ENCODE data around the gene PPP1R9A. TPM values are rescaled to one million over a fixed set of nuclear protein-coding genes. Genes with fewer than 3 reads are reported as not detected.

PPP1R9A gene
- total RNA-seq, 1 experiment from 2014 or later: 13.5 TPM

DNA sequence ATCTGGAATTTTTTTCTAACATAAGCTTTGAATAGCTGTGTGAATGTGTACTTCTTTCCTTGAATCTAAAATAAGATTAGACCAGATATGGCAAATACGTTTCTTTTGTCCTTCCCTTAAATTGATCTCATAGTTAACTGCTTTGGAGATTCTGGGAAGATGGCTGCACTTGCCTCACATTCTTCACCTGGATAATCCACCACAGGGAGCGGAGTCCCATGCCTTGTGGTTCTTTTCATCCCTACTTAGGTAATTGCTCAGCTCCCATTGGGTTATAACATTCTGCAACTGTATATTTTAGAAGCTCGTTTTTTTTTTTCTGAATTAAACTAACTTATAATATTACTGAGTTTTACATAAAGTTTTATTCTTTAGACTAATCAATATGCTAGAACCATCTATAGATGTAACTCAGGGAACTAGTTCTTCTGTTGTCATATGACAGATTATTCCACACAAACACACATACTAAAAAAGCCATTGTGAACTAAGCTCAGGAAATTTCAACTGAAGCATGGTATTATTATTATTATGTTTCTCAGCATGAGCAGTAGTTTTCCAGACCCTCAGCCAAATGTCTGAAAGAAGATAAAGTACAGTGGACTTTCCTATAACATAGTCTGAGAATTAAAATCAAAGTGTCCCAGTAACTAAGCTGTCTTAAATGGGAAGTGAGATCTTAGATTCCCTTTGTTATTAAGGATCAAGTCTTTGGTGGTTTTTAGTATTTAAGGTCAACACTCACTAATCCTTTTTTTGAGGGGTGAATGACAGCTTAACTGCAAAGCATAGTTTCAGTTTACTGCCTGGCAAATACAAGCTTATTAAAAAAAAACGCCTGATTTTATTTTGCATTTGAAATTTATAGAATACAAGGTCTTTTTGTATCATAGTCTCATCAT, 182.3 kb downstream of the PPP1R9A start:
- no peak overlapping the region for H3K4me2 ChIP-seq (ENCODE audit: low read length)
- ATAC-seq (no peak), DNase-seq (ENCODE audit: low read depth, low spot score) (no peak)
- H3K36me3 ChIP-seq (ENCODE audit: control insufficient read depth in 1 of 2, insufficient read depth in 2 of 2, low read length in 2 of 2): no peaks in the 10 kb centered on the region
- no peak overlapping the region for H3K4me3 ChIP-seq (replicated peaks in 1 of 2; ENCODE audit: low read depth in 1 of 2, low read length in 2 of 2)
- H3K27me3 ChIP-seq (ENCODE audit: insufficient read depth, low read length): no peaks in the 10 kb centered on the region
- no TSS peak for BruUV-seq (replicated peaks)
- H4K20me1 ChIP-seq (ENCODE audit: insufficient read depth): no peaks in the 10 kb centered on the region
- no peaks in the 10 kb centered on the region for H3K4me1 ChIP-seq (ENCODE audit: control insufficient read depth in 1 of 2, insufficient read depth in 2 of 2, low read length in 2 of 2)
- intact Hi-C loops (cut with micrococcal nuclease): no loop called here
- H2AFZ ChIP-seq (ENCODE audit: low read depth, low read length, poor library complexity, severe bottlenecking): no peak overlapping the region
- no peaks in the 10 kb centered on the region for H3K79me2 ChIP-seq (ENCODE audit: insufficient read depth, low read length)
- ChIA-PET CTCF (no interaction called here), POLR2A (no interaction called here), RAD21 (ENCODE audit: low non-redundant PET in 1 of 2, low total read pairs in 2 of 2, uncharacterized antibody in 2 of 2, unreplicated experiment in 2 of 2) (no interaction called here)
- H3K9me3 ChIP-seq (ENCODE audit: control insufficient read depth in 1 of 2, insufficient read depth in 1 of 2, low read depth in 1 of 2, low read length in 2 of 2): no peaks in the 10 kb centered on the region
- TF ChIP-seq EGR1 (IDR thresholded peaks at IDR 0.05; ENCODE audit: low read depth): no peak
- TF ChIP-seq SP1 (IDR thresholded peaks at IDR 0.05; ENCODE audit: low read depth): no peak
- TF ChIP-seq POLR2A (IDR thresholded peaks at IDR 0.05; ENCODE audit: borderline replicate concordance, extremely low read depth, insufficient read depth, insufficient read length): no peak
- TF ChIP-seq, protein P1, sequence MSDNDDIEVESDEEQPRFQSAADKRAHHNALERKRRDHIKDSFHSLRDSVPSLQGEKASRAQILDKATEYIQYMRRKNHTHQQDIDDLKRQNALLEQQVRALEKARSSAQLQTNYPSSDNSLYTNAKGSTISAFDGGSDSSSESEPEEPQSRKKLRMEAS (IDR thresholded peaks at IDR 0.05): no peak
- no peak for TF ChIP-seq ZNF274 (IDR thresholded peaks at IDR 0.05; ENCODE audit: low read depth, low read length)
- TF ChIP-seq TCF7L2 (IDR thresholded peaks at IDR 0.05; ENCODE audit: borderline replicate concordance, extremely low read depth, insufficient read depth, insufficient read length): no peak
- TF ChIP-seq CBX3 (IDR thresholded peaks at IDR 0.05; ENCODE audit: low read depth): no peak
- TF ChIP-seq, protein P2, sequence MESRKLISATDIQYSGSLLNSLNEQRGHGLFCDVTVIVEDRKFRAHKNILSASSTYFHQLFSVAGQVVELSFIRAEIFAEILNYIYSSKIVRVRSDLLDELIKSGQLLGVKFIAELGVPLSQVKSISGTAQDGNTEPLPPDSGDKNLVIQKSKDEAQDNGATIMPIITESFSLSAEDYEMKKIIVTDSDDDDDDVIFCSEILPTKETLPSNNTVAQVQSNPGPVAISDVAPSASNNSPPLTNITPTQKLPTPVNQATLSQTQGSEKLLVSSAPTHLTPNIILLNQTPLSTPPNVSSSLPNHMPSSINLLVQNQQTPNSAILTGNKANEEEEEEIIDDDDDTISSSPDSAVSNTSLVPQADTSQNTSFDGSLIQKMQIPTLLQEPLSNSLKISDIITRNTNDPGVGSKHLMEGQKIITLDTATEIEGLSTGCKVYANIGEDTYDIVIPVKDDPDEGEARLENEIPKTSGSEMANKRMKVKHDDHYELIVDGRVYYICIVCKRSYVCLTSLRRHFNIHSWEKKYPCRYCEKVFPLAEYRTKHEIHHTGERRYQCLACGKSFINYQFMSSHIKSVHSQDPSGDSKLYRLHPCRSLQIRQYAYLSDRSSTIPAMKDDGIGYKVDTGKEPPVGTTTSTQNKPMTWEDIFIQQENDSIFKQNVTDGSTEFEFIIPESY (IDR thresholded peaks at IDR 0.05; ENCODE audit: extremely low read depth, insufficient replicate concordance, low read length): no peak
- no peak for TF ChIP-seq ELF1 (IDR thresholded peaks at IDR 0.05; ENCODE audit: borderline replicate concordance, low read depth)
- no peak for TF ChIP-seq EZH2 (IDR thresholded peaks at IDR 0.05)
- TF ChIP-seq, protein P3, sequence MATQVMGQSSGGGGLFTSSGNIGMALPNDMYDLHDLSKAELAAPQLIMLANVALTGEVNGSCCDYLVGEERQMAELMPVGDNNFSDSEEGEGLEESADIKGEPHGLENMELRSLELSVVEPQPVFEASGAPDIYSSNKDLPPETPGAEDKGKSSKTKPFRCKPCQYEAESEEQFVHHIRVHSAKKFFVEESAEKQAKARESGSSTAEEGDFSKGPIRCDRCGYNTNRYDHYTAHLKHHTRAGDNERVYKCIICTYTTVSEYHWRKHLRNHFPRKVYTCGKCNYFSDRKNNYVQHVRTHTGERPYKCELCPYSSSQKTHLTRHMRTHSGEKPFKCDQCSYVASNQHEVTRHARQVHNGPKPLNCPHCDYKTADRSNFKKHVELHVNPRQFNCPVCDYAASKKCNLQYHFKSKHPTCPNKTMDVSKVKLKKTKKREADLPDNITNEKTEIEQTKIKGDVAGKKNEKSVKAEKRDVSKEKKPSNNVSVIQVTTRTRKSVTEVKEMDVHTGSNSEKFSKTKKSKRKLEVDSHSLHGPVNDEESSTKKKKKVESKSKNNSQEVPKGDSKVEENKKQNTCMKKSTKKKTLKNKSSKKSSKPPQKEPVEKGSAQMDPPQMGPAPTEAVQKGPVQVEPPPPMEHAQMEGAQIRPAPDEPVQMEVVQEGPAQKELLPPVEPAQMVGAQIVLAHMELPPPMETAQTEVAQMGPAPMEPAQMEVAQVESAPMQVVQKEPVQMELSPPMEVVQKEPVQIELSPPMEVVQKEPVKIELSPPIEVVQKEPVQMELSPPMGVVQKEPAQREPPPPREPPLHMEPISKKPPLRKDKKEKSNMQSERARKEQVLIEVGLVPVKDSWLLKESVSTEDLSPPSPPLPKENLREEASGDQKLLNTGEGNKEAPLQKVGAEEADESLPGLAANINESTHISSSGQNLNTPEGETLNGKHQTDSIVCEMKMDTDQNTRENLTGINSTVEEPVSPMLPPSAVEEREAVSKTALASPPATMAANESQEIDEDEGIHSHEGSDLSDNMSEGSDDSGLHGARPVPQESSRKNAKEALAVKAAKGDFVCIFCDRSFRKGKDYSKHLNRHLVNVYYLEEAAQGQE (IDR thresholded peaks at IDR 0.05; ENCODE audit: low read depth): no peak
- TF ChIP-seq CEBPB (IDR thresholded peaks at IDR 0.05; ENCODE audit: low read depth): no peak
- no peaks in the 10 kb centered on the region for H3K9me2 ChIP-seq (ENCODE audit: insufficient read depth)
- H3K27ac ChIP-seq (ENCODE audit: low read depth, low read length): no peak overlapping the region
- no peak overlapping the region for H3K9ac ChIP-seq (ENCODE audit: low read length)
